ENCODE results near the gene MSH3. TPM values are rescaled to one million over a fixed set of nuclear protein-coding genes. Genes with fewer than 3 reads are reported as not detected.
"Not testable (repeated sequence)": the region's sequence is repeated elsewhere in the genome, so short reads cannot be mapped to it uniquely, and the experiment has no call there.

The MSH3 gene
- total RNA-seq, 4 donors from 2014 or later = 10.0 to 16.8 (median 13.1) TPM

GRCh38 chr5:80884086-80884813 is 229.8 kb downstream of the MSH3 start:
- no peak for ATAC-seq (ENCODE audit: low FRiP score)

GRCh38 chr5:80884929-80885328 is 230.5 kb downstream of the MSH3 start:
- ATAC-seq (ENCODE audit: low FRiP score) (no peak), DNase-seq (ENCODE audit: low spot score) (no peak)
- no peak for TF ChIP-seq CTCF (IDR thresholded peaks at IDR 0.05)

More at GRCh38 chr5:80884086-80884813, 229.8 kb downstream of the MSH3 start:
- no peak for DNase-seq (ENCODE audit: low spot score)
- TF ChIP-seq CTCF (IDR thresholded peaks at IDR 0.05) = no peak

GRCh38 chr5:80885396-80886000 is 231.0 kb downstream of the MSH3 start:
- DNase-seq (ENCODE audit: low spot score) (no peak), ATAC-seq (ENCODE audit: low FRiP score) (no peak)
- no peak for TF ChIP-seq CTCF (IDR thresholded peaks at IDR 0.05)

- no peak for TF ChIP-seq CTCF (IDR thresholded peaks at IDR 0.05)
- no peak for DNase-seq (ENCODE audit: low spot score)
- ATAC-seq (ENCODE audit: low FRiP score) = no peak
These were observed 239.6 kb downstream of the MSH3 start for GRCh38 chr5:80894083-80894482.

GRCh38 chr5:80895523-80895922 is 241.1 kb downstream of the MSH3 start:
- TF ChIP-seq CTCF (IDR thresholded peaks at IDR 0.05) = no peak
- DNase-seq (ENCODE audit: low spot score) (no peak), ATAC-seq (ENCODE audit: low FRiP score) (no peak)

- ATAC-seq (ENCODE audit: low FRiP score); DNase-seq (ENCODE audit: low spot score): not testable (repeated sequence)
These were observed 248.2 kb downstream of the MSH3 start for GRCh38 chr5:80902624-80903023.

- TF ChIP-seq CTCF (IDR thresholded peaks at IDR 0.05) = no peak
- no peak for ATAC-seq (ENCODE audit: low FRiP score)
- no peak for DNase-seq (ENCODE audit: low spot score)
These were observed 250.2 kb downstream of the MSH3 start for GRCh38 chr5:80904533-80905187.

All from omental fat pad (tissue), 4 donors.